IMR-90 (cell line): ENCODE measurements around the gene STING1. TPM values are rescaled to one million over a fixed set of nuclear protein-coding genes. Genes with fewer than 3 reads are reported as not detected.
"Not testable (repeated sequence)": the region's sequence is repeated elsewhere in the genome, so short reads cannot be mapped to it uniquely, and the experiment has no call there.

Experiments used
- ATAC-seq: fragments of 200-7000 bp; cut with Tn5 transposase; 2 replicates; pipeline ENCODE4 v1.9.1; 2020; ENCODE audit warnings: low read depth, mild to moderate bottlenecking, moderate library complexity
- BruUV-seq: library from RNA; stranded (reverse); fragments of 400-500 nt; replicated peaks from 2 replicates; lab custom pipeline; 2021; lab: Mats Ljungman, UMichigan
- CTCF ChIA-PET: fragments of 300-600 bp; formaldehyde crosslinking; extraction: SDS; loops from one replicate; lab custom pipeline; 2021; ENCODE audit warnings: antibody characterized with exemption; lab: Yijun Ruan, JAX
- POLR2A ChIA-PET: fragments of 300-600 bp; sonication (Branson Sonifier 250); formaldehyde crosslinking; loops from one replicate; lab custom pipeline; 2022; ENCODE audit warnings: antibody characterized with exemption; ENCODE audit not compliant: unreplicated experiment; lab: Charles Lee
- DNase-seq: peaks from one replicate; pipeline ENCODE4 v3.0.0; 2013
- H2AFZ ChIP-seq: replicated peaks from 2 replicates; pipeline ENCODE3; 2013; ENCODE audit warnings: low read length, mild to moderate bottlenecking; ENCODE audit not compliant: poor library complexity
- H2AK5ac ChIP-seq: 2 replicates; pipeline ENCODE4 v1.6.1; 2013; ENCODE audit warnings: low read depth, low read length, inconsistent platforms
- H2AK9ac ChIP-seq: replicated peaks from 2 replicates; pipeline ENCODE3; 2013; ENCODE audit warnings: mild to moderate bottlenecking, low read depth, low read length, moderate library complexity; ENCODE audit not compliant: poor library complexity
- H2BK120ac ChIP-seq: 2 replicates; pipeline ENCODE4 v1.6.1; 2013; ENCODE audit warnings: low read depth, low read length, inconsistent platforms
- H2BK15ac ChIP-seq: 3 replicates; pipeline ENCODE4 v1.6.1; 2013; ENCODE audit warnings: low read depth, low read length, inconsistent platforms
- H2BK20ac ChIP-seq: 2 replicates; pipeline ENCODE4 v1.6.1; 2013; ENCODE audit warnings: low read depth, mild to moderate bottlenecking, inconsistent platforms, low read length, moderate library complexity
- H2BK5ac ChIP-seq: 2 replicates; pipeline ENCODE4 v1.6.1; 2013; ENCODE audit warnings: mild to moderate bottlenecking, low read depth, low read length, inconsistent platforms; ENCODE audit not compliant: poor library complexity, severe bottlenecking
- H3K14ac ChIP-seq: replicated peaks from 2 replicates; pipeline ENCODE4 v1.6.1; 2013; ENCODE audit warnings: low read depth, low read length, inconsistent platforms
- H3K18ac ChIP-seq: 2 replicates; pipeline ENCODE4 v1.6.1; 2013; ENCODE audit warnings: low read depth, low read length, control low read depth
- H3K23ac ChIP-seq: 2 replicates; pipeline ENCODE4 v1.6.1; 2013; ENCODE audit warnings: low read depth, low read length, inconsistent platforms
- H3K27ac ChIP-seq: 2 replicates; pipeline ENCODE4 v1.5.1; 2013; ENCODE audit warnings: mild to moderate bottlenecking, control low read depth, low read length; ENCODE audit not compliant: insufficient read depth
- H3K27me3 ChIP-seq: 2 replicates; pipeline ENCODE4 v1.6.1; 2013; ENCODE audit warnings: low read length; ENCODE audit not compliant: control insufficient read depth, insufficient read depth
- H3K36me3 ChIP-seq: 2 replicates; pipeline ENCODE4 v1.6.1; 2013; ENCODE audit warnings: low read length, mixed read lengths; ENCODE audit not compliant: control insufficient read depth, insufficient read depth
- H3K4ac ChIP-seq: 2 replicates; pipeline ENCODE4 v1.6.1; 2013; ENCODE audit warnings: low read depth, low read length, inconsistent platforms
- H3K4me1 ChIP-seq: 2 replicates; pipeline ENCODE4 v1.6.1; 2013; ENCODE audit warnings: low read length, mixed read lengths; ENCODE audit not compliant: control insufficient read depth, insufficient read depth
- H3K4me2 ChIP-seq: 2 replicates; pipeline ENCODE4 v1.6.1; 2013; ENCODE audit warnings: low read depth, mild to moderate bottlenecking, control low read depth, low read length, moderate library complexity
- H3K4me3 ChIP-seq: 2 replicates; pipeline ENCODE4 v1.5.1; 2013; ENCODE audit warnings: low read depth, mild to moderate bottlenecking, control low read depth, low read length, moderate library complexity; ENCODE audit not compliant: insufficient read depth
- H3K56ac ChIP-seq: 2 replicates; pipeline ENCODE4 v1.6.1; 2013; ENCODE audit warnings: low read length, inconsistent platforms; ENCODE audit not compliant: insufficient read depth; ENCODE audit errors: extremely low read depth
- H3K79me1 ChIP-seq, 2 experiments: 2 replicates each; pipeline ENCODE4 v1.6.1; 2013; ENCODE audit warnings: low read length in 2 of 2, inconsistent platforms in 1 of 2, low read depth in 1 of 2
- H3K9ac ChIP-seq: 2 replicates; pipeline ENCODE4 v1.6.1; 2013; ENCODE audit warnings: low read depth, low read length, control low read depth
- H3K9me1 ChIP-seq: 2 replicates; pipeline ENCODE4 v1.6.1; 2013; ENCODE audit warnings: low read length, inconsistent platforms; ENCODE audit not compliant: insufficient read depth
- H3K9me3 ChIP-seq: 2 replicates; pipeline ENCODE4 v1.6.1; 2013; ENCODE audit warnings: low read length; ENCODE audit not compliant: control insufficient read depth, insufficient read depth
- H4K20me1 ChIP-seq: 2 replicates; pipeline ENCODE4 v1.6.1; 2013; ENCODE audit warnings: low read length, inconsistent platforms; ENCODE audit not compliant: insufficient read depth
- H4K5ac ChIP-seq: 2 replicates; pipeline ENCODE4 v1.6.1; 2013; ENCODE audit warnings: mild to moderate bottlenecking, low read depth, low read length, control low read depth
- H4K8ac ChIP-seq, 2 experiments: 2 replicates each; pipeline ENCODE4 v1.6.1; 2013; ENCODE audit warnings: low read depth in 2 of 2, low read length in 2 of 2, control low read depth in 1 of 2, inconsistent platforms in 1 of 2
- H4K91ac ChIP-seq: 2 replicates; pipeline ENCODE4 v1.6.1; 2013; ENCODE audit warnings: low read depth, low read length, inconsistent platforms; ENCODE audit not compliant: insufficient read depth
- WGBS, 2 experiments: methylation state at CpG; one replicate each; pipeline versions ENCODE4 v1.1.5 to v1.1.7; 2013; ENCODE audit warnings: missing lambda C conversion rate in 2 of 2; ENCODE audit not compliant: insufficient read length in 1 of 2; ENCODE audit errors: extremely low coverage in 2 of 2; 5-methylcytosine and 5-hydroxymethylcytosine counted together
- dilution Hi-C: fragments of 300-500 bp; cut with HindIII; formaldehyde crosslinking; loops from one replicate; pipeline ENCODE4 v1.14.3; 2018; ENCODE audit warnings: low sequenced_read_pairs; ENCODE audit not compliant: unreplicated experiment
- in situ Hi-C: fragments of 300-500 bp; cut with MboI; formaldehyde crosslinking; loops from 3 replicates; pipeline ENCODE4 v1.14.3; 2019; ENCODE audit warnings: low sequenced_read_pairs, inconsistent platforms, mixed read lengths
- intact Hi-C: fragments of 100-400 bp; cut with micrococcal nuclease; formaldehyde crosslinking; loops from 2 replicates; pipeline ENCODE4 v1.10.0; 2022
- polyA plus RNA-seq, 3 experiments: library from polyadenylated mRNA; depleted of rRNA; stranded (reverse); fragments of >200 nt; gene quantifications; 2 replicates each; pipeline ENCODE4 v1.2.3, GENCODE V29; 2012; ENCODE audit warnings: low replicate concordance in 1 of 3
- total RNA-seq: library from RNA; depleted of rRNA; stranded (reverse); fragments of >200 nt; gene quantifications from 2 replicates; pipeline ENCODE4 v1.2.3, GENCODE V29; 2012

Gene STING1
- total and polyA plus RNA-seq, 2 of the 4 experiments (the other 2 are of a cell fraction), result 18.6 to 63.5 TPM

DNA sequence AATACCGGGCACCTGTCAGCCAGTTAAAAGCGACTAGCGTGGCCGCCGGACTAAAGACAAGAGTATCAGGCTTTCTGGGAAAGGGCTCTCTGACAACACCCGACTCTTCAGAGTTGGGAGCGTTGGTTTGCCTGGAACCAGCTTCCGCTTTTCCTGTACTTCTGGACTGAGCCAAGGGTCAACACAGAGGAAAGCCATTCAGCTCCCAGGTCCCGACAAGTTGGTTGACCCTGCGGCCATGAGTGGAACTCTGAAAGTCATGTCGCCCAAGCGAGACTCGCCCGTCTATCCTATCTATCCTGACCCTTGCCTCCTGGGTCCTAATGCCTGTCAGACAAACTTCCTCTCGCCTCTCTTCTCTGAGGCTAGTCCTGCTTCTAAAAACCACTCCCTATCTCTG, 21.3 kb upstream of the STING1 start:
- H3K4me3 ChIP-seq, H3K9ac ChIP-seq, POLR2A ChIA-PET, H2AK9ac ChIP-seq, H3K4ac ChIP-seq, H3K9me3 ChIP-seq, H3K4me2 ChIP-seq, CTCF ChIA-PET, ATAC-seq, H4K91ac ChIP-seq, H3K18ac ChIP-seq, H4K5ac ChIP-seq, H2AFZ ChIP-seq, H3K27ac ChIP-seq, intact Hi-C loops, H2BK15ac ChIP-seq, H3K56ac ChIP-seq, H3K9me1 ChIP-seq, H3K36me3 ChIP-seq, H2BK20ac ChIP-seq, H3K14ac ChIP-seq, H3K23ac ChIP-seq, H3K79me1 ChIP-seq, H2AK5ac ChIP-seq, H3K27me3 ChIP-seq, BruUV-seq, H2BK120ac ChIP-seq, H4K8ac ChIP-seq, DNase-seq, H3K4me1 ChIP-seq, H4K20me1 ChIP-seq, in situ Hi-C loops, H2BK5ac ChIP-seq: not testable (repeated sequence)
- dilution Hi-C loops, result loop anchor here (25.0 kb wide), 1 partner anchor 92 kb away; the partner anchor contains the start of gene SPATA24
- whole genome bisulfite sequencing, 2 experiments, result 94% methylated on average over 6 of the region's 15 CpGs; no CpG with 5 or more reads in 1 of the 2 experiments

DNA sequence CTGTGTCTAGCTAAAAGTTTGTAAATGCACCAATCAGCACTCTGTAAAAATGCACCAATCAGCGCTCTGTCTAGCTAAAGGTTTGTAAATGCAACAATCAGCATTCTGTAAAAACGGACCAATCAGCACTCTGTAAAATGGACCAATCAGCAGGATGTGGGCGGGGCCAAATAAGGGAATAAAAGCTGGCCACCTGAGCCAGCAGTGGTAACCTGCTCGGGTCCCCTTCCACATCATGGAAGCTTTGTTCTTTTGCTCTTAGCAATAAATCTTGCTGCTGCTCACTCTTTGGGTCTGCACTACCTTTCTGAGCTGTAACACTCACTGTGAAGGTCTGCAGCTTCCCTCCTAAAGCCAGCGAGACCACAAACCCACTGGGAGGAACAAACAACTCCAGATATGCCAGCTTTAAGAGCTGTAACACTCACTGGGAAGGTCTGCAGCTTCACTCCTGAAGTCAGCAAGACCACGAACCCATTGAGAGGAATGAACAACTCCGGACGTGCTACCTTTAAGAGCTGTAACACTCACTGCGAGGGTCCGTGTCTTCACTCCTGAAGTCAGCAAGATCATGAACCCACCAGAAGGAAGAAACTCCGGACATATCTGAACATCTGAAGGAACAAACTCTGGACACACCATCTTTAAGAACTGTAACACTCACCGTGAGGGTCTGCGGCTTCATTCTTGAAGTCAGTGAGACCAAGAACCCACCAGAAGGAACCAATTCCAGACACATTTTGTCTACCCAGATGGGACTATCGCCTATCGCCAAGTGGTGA, 20.7 kb upstream of the STING1 start:
- H2AFZ ChIP-seq, POLR2A ChIA-PET, BruUV-seq, H3K9me3 ChIP-seq, H4K5ac ChIP-seq, in situ Hi-C loops, DNase-seq, H3K9ac ChIP-seq, H3K4ac ChIP-seq, H3K79me1 ChIP-seq, H3K14ac ChIP-seq, H4K8ac ChIP-seq, H2AK5ac ChIP-seq, H3K4me3 ChIP-seq, H3K27ac ChIP-seq, H2BK5ac ChIP-seq, H3K27me3 ChIP-seq, H4K20me1 ChIP-seq, H3K23ac ChIP-seq, H3K56ac ChIP-seq, H3K4me1 ChIP-seq, intact Hi-C loops, H3K9me1 ChIP-seq, H3K4me2 ChIP-seq, H3K18ac ChIP-seq, H3K36me3 ChIP-seq, ATAC-seq, H2BK15ac ChIP-seq, H4K91ac ChIP-seq, H2AK9ac ChIP-seq, H2BK120ac ChIP-seq, H2BK20ac ChIP-seq: not testable (repeated sequence)
- dilution Hi-C loops, result loop anchor here (25.0 kb wide), 1 partner anchor 91 kb away; the partner anchor contains the start of gene SPATA24
- CTCF ChIA-PET, result interaction anchor here (0.6 kb wide), 2 partner anchors 10 to 268 kb away, joined by 3 to 6 read pairs; no protein-coding TSS in a partner anchor
- WGBS, 2 experiments, result 89% methylated on average over 9 of the region's 15 CpGs; no CpG with 5 or more reads in 1 of the 2 experiments
